Smooth muscle cell (in vitro differentiated cells): ENCODE data around the gene TRIM54. TPM values are rescaled to one million over a fixed set of nuclear protein-coding genes. Genes with fewer than 3 reads are reported as not detected.

Experiments
- DNase-seq: peaks from one replicate; lab custom pipeline; 2025; ENCODE audit not compliant: unreplicated experiment; lab: John Stamatoyannopoulos, UW
- H2AFZ ChIP-seq: fragments of 200-600 bp; sonication (generic); 2 replicates; pipeline ENCODE4 v1.6.0; 2016; ENCODE audit warnings: antibody characterized with exemption, low read depth, mild to moderate bottlenecking
- H3F3A ChIP-seq: fragments of 200-600 bp; sonication (generic); 2 replicates; pipeline ENCODE4 v1.6.0; 2017; ENCODE audit warnings: antibody characterized with exemption, low read depth
- H3K27ac ChIP-seq: fragments of 200-600 bp; sonication (generic); 2 replicates; pipeline ENCODE4 v1.5.1; 2016; ENCODE audit warnings: low read depth, mild to moderate bottlenecking
- H3K27me3 ChIP-seq: fragments of 200-600 bp; sonication (generic); 2 replicates; pipeline ENCODE4 v1.6.1; 2016; ENCODE audit warnings: low read depth, mild to moderate bottlenecking
- H3K36me3 ChIP-seq: fragments of 200-600 bp; sonication (generic); 2 replicates; pipeline ENCODE4 v1.5.1; 2016; ENCODE audit warnings: low read depth
- H3K4me1 ChIP-seq: fragments of 200-600 bp; sonication (generic); 2 replicates; pipeline ENCODE4 v1.5.1; 2016; ENCODE audit warnings: low read depth
- H3K4me2 ChIP-seq: fragments of 200-600 bp; sonication (generic); 2 replicates; pipeline ENCODE4 v1.6.0; 2016; ENCODE audit warnings: mild to moderate bottlenecking
- H3K4me3 ChIP-seq: fragments of 200-600 bp; sonication (generic); 2 replicates; pipeline ENCODE4 v1.5.1; 2016; ENCODE audit warnings: mild to moderate bottlenecking
- H3K79me2 ChIP-seq: fragments of 200-600 bp; sonication (generic); 2 replicates; pipeline ENCODE4 v1.6.0; 2016; ENCODE audit warnings: low read depth, mild to moderate bottlenecking
- H3K9ac ChIP-seq: fragments of 200-600 bp; sonication (generic); 2 replicates; pipeline ENCODE4 v1.6.0; 2016; ENCODE audit warnings: low read depth
- H3K9me3 ChIP-seq: fragments of 200-600 bp; sonication (generic); replicated peaks from 2 replicates; pipeline ENCODE4 v1.5.1; 2016; ENCODE audit warnings: low read depth
- H4K20me1 ChIP-seq: fragments of 200-600 bp; sonication (generic); 2 replicates; pipeline ENCODE4 v1.6.0; 2016; ENCODE audit warnings: low read depth
- WGBS: methylation state at CpG from one replicate; pipeline ENCODE4 v1.1.7; 2016; ENCODE audit warnings: low lambda C conversion rate; 5-methylcytosine and 5-hydroxymethylcytosine counted together
- polyA plus RNA-seq: library from polyadenylated mRNA; unstranded; fragments of >200 nt; fragmentation: Nextera tagmentation; extraction: Ambion mirVana; gene quantifications from 2 replicates; pipeline ENCODE4 v1.2.1, GENCODE V29; 2016
- total RNA-seq: library from RNA; depleted of rRNA; stranded (reverse); fragments of >200 nt; gene quantifications from 2 replicates; pipeline ENCODE4 v1.2.3, GENCODE V29; 2014
- TF ChIP-seq, protein P1 (sequence below): fragments of 200-600 bp; sonication (generic); IDR thresholded peaks from 2 replicates; pipeline ENCODE4 v1.5.1; 2017; ENCODE audit warnings: borderline replicate concordance, mild to moderate bottlenecking, antibody characterized with exemption; ENCODE audit not compliant: insufficient read depth, poor library complexity, severe bottlenecking

Gene TRIM54
- total and polyA plus RNA-seq, 2 experiments from 2014 or later, result 0.22 TPM; not detected in 1

DNA sequence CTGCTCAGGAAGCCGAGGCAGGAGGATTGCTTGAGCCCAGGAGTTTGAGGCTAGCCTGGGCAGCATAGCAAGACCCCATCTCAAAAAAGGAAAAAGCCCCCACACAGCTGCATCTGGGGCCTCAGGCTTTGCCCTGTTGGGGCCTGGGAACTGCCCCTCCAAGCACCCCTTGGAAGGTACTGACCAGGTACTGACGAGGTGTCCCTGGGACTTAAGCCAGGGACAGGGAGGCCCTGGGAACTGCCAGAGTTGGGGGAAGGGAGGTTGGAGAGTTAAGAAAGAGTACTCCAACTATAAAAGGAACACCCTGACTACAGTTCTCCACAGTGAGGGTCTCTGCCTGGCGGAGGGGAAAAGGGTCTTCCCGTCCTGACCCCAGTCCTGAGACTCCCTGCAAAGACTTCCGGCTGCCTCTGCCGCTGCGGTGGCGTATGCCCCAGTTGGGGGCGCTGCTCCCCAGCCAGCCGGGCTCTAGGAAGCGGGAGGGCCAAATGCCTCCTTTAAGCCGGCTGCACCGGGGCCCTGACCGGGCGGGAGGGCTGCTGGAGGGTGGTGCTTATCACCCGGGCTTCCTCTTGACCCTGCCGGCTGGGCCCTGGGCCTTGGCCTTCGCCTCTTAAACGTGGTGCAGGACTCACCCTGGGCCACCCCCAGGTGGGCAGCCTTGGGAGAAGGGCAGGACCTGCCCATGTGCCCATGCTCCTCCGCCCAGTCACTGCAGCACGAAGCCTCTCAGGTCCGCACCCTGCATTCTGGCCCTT is 32.2 kb upstream of the TRIM54 start:
- Histone ChIP-seq H3K4me3 (no peak overlapping the region), H3K4me1 (no peaks in the 10 kb centered on the region), H3K27me3 (peaks cover 14% of the 10 kb centered on the region), H3K27ac (no peak overlapping the region), H3K79me2 (no peaks in the 10 kb centered on the region), H3K36me3 (no peaks in the 10 kb centered on the region), H3F3A (no peaks in the 10 kb centered on the region), H3K9ac (no peak overlapping the region), H3K4me2 (no peak overlapping the region), H3K9me3 (no peaks in the 10 kb centered on the region), H2AFZ (no peak overlapping the region), H4K20me1 (no peaks in the 10 kb centered on the region)
- TF ChIP-seq, protein P1, sequence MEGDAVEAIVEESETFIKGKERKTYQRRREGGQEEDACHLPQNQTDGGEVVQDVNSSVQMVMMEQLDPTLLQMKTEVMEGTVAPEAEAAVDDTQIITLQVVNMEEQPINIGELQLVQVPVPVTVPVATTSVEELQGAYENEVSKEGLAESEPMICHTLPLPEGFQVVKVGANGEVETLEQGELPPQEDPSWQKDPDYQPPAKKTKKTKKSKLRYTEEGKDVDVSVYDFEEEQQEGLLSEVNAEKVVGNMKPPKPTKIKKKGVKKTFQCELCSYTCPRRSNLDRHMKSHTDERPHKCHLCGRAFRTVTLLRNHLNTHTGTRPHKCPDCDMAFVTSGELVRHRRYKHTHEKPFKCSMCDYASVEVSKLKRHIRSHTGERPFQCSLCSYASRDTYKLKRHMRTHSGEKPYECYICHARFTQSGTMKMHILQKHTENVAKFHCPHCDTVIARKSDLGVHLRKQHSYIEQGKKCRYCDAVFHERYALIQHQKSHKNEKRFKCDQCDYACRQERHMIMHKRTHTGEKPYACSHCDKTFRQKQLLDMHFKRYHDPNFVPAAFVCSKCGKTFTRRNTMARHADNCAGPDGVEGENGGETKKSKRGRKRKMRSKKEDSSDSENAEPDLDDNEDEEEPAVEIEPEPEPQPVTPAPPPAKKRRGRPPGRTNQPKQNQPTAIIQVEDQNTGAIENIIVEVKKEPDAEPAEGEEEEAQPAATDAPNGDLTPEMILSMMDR, result peak; percentile 56
- DNase-seq, result no peak
- 19% methylated on average over 22 of the region's 22 CpGs for WGBS

DNA sequence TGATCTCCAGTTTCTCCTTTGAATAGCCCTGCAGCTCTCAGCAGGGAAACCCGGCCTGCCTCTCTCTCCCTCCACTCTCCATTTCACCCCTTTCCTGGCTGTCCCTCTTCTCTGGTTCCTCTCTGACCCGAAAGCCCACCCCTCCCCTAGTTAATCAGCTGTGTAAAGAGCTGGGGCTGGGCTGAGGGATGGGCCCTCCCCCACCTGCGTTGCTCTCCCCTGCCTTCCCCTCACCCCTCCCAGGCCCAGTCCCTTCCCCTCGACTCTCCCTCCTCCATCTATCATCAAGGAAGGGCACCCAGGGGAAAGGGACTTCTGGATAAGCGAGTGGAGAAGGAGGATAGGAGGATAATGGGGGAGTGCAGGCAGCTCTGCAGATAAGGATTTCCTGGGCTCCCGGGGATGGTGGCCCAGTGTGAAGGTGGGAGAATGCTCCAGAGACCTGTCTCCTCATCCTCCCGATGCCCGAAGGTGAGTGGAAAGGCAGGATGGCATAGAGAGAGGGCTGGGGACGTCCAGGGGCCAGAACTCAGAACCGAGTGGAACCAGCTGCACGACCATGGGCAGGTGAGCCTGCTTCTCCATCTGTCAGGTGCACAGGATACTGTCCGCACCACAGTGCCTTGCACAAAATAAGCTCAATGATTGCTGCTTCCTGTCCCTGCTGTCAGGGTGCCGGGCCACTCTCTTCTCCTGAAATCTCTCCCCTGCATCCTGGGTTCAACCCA is 31.4 kb upstream of the TRIM54 start:
- H2AFZ ChIP-seq, result no peak overlapping the region
- H3K27ac ChIP-seq, result no peak overlapping the region
- H3K36me3 ChIP-seq, result no peaks in the 10 kb centered on the region
- H3K4me3 ChIP-seq, result no peak overlapping the region
- H3K4me2 ChIP-seq, result no peak overlapping the region
- H3K9me3 ChIP-seq, result no peaks in the 10 kb centered on the region
- no peak for DNase-seq
- H3K9ac ChIP-seq, result no peak overlapping the region
- peaks cover 20% of the 10 kb centered on the region for H3K27me3 ChIP-seq
- H3F3A ChIP-seq, result no peaks in the 10 kb centered on the region
- WGBS, result 69% methylated on average over 12 of the region's 13 CpGs
- no peaks in the 10 kb centered on the region for H4K20me1 ChIP-seq
- no peaks in the 10 kb centered on the region for H3K4me1 ChIP-seq
- no peaks in the 10 kb centered on the region for H3K79me2 ChIP-seq
- TF ChIP-seq, protein P1, result no peak

DNA sequence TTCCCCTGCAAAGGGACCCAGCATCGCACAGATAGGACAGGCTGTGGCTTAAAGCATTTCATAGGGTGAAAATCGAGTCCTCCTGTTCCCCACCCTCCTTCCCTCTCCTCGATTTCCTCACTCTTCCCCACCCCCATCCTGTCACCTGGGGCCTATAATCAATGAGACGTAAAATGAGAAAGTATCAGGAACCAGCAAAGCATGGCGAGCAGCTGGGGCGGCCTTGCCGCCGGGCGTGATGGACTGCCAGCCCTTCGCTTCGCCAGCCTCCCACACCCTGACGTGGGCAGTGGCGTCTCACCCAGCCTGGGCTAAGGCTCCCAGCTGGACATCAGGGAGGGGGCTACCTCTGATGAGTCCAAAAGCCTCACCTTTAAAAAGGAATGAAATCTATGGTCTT is 30.5 kb upstream of the TRIM54 start:
- TF ChIP-seq, protein P1, result no peak
- Histone ChIP-seq H3K4me1 (no peaks in the 10 kb centered on the region), H3F3A (no peaks in the 10 kb centered on the region), H3K79me2 (no peaks in the 10 kb centered on the region), H3K27ac (no peak overlapping the region), H3K9ac (no peak overlapping the region), H3K4me2 (no peak overlapping the region), H2AFZ (no peak overlapping the region), H3K36me3 (no peaks in the 10 kb centered on the region), H3K4me3 (no peak overlapping the region), H3K27me3 (peaks cover 30% of the 10 kb centered on the region), H3K9me3 (no peaks in the 10 kb centered on the region), H4K20me1 (no peaks in the 10 kb centered on the region)
- DNase-seq, result no peak
- 86% methylated on average over 13 of the region's 13 CpGs for WGBS
